ENCODE measurements around the gene TSPAN9.

GRCh38 chr12:3145033-3145432 lies 67.9 kb downstream of the TSPAN9 start:
- TF ChIP-seq CTCF (IDR thresholded peaks at IDR 0.05) (no peak), POLR2AphosphoS5 (IDR thresholded peaks at IDR 0.05) (no peak), POLR2A (IDR thresholded peaks at IDR 0.05) (no peak)

Data from suprapubic skin (tissue), 4 donors.